Measurements from ENCODE around the gene KIAA0232.

GRCh38 chr4:6826781-6827508 is 44.4 kb downstream of the KIAA0232 start:
- TF ChIP-seq CTCF (IDR thresholded peaks at IDR 0.05) (no peak), POLR2A (IDR thresholded peaks at IDR 0.05) (no peak)
